ENCODE measurements around the gene KCNK3.
"Not testable (repeated sequence)": the region's sequence is repeated elsewhere in the genome, so short reads cannot be mapped to it uniquely, and the experiment has no call there.

The KCNK3 gene

DNA sequence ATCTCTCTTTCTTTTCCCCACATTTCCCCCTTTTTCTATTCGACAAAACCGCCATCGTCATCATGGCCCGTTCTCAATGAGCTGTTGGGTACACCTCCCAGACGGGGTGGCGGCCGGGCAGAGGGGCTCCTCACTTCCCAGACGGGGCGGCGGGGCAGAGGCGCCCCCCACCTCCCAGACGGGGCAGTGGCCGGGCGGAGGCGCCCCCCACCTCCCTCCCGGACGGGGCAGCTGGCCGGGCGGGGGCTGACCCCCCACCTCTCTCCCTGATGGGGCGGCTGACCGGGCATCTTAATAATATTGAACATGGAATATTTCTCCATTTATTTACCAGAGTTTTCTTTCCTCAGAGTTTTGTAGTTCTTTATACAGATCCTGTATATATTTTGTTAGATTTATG is 27.2 kb upstream of the KCNK3 start:
- DNase-seq (ENCODE audit: low read depth in 2 of 2), result not testable (repeated sequence)

DNA sequence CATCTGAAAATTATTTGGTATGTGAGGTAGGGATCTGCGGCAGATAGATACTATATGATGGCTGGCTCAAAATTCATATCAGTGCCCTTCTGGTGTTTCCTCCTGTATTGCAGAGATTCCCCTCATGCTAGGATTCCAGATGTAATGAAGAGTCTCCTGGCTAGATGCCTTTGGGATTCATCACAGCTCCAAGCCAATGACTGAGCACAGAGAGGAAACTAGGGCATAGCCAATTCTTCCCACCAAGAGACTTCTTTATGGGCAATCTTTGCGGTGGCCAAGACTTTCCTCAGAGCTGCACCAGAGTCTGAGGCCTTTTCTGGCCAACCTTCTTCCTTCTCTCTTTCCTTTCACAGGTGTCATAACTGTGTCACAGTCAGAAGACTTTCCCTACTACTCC is 25.9 kb upstream of the KCNK3 start:
- no peak for DNase-seq (ENCODE audit: low read depth in 2 of 2)

DNA sequence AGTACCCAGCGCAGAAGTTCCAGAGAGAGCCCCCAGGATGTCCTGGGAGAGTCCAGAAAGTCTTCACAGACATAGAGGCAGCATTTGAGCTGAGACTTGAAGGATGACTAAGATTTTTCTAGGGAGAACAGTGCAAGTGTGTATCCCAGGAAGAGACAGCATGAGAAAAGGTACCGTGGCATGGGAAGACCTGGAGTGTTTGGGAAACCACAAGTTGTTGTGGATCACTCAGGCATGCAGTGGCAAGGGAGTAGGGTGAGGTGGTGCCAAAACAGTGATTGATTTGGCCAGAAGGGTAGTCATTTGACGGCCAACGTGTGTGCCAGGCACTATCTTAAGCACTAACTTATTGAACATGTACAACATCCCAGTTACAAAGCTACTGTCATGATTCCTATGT is 24.5 kb upstream of the KCNK3 start:
- DNase-seq (ENCODE audit: low read depth in 2 of 2), result no peak

DNA sequence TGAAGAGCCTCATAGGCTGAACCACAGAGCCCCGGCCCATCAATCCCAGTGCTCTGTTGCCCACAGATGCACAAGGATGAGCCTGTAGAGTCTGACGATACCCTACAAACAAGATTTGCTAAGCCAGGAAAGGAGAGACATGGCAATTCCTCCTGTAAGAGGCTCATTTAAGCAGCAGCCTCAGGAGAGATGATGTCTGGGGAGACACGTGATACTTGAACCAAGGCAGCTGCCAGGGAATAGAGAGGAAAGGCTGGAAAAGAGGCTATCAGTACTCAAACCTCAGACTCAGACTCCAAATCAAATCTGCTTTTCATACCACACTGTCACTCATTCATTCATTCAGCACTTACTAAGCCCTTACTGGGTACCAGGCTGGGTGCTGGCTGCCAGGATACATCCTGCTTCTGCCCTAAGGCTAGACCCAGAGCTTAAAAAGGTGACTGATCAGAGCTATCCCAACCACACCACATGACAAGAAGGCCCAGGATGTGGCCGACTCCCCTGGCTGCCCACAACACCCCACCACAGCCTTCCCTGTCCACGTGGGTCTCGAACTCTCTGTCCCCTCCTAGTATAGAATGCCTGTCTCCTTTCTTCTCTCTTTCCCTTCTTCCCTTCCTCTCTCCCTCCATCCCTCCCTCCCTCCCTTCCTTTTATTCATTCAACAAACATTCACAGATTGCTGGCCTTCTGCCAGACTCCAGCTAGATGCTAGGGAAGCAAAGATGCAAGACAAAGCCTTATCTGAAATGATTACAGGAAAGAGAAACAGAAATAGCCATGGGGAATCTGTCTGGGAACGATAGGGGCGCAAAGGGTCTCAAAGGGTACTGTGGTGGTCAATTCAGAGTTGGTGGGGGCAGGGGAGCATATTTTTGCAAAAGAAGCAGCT is 23.4 kb upstream of the KCNK3 start:
- DNase-seq (ENCODE audit: low read depth in 2 of 2), result no peak

DNA sequence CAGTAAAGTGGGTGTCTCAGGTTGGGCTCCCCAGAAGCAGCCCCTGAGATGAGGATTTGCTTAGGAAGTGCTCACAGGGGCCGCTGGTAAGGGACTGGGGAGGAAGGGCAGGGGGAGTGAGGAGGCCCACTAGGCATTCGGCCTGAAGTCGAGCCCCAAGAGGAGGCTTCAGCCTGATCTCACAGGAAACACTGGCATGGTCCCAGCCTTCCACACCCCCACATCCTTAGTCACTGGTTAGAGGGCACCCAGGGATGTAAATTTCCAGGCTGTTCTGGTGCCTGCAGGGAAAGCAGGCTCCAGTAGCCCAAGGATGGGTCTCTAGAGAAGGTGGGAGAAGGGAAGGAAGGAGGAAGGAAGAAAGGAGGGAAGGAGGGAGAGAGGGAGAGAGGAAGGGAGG is 22.4 kb upstream of the KCNK3 start:
- DNase-seq (ENCODE audit: low read depth in 2 of 2), result no peak

DNA sequence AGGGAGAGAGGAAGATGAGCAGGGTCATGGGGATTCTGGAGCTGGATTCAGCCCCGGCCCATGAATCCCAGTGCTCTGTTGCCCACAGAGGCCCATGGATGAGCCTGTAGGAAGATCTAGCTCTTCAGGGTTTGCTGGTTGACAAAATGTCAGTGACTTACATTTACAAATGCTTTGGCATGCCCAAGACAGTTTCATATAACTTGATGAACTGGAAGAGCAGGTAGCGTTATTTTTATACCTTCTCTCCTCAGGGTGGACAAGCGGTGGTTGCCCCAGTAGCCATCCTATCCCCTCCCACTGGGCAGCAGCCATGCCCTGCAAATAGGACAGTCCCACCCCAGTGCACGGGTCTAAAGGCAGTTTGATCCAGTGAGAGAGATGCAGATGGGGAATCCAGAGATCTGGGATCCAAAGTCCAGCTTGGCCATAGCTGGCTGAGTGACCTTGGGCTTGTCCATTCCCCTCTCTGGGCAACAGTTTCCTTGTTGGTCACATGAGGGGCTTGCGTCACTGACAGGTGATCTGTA is 21.5 kb upstream of the KCNK3 start:
- no peak for DNase-seq (ENCODE audit: low read depth in 2 of 2)

DNA sequence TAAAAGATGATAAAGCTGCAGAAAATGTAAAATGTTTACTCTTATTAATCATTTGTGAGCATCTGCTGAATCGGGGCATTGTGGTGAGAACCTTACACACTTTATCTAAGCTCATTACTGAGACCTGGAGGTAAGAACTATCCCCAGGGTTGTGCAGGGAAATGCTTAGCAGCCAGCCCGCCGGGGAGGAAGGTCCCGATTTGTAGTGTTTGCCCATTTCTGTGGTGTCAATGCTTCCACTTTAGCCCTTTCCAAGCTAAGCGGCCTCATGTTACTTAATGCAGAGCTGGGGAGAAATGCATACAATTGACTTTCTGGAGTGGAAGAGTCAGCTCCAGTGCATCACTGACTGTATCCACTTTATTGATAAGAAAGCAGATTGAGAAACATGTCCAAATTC is 20.8 kb upstream of the KCNK3 start:
- DNase-seq (ENCODE audit: low read depth in 2 of 2), result no peak

DNA sequence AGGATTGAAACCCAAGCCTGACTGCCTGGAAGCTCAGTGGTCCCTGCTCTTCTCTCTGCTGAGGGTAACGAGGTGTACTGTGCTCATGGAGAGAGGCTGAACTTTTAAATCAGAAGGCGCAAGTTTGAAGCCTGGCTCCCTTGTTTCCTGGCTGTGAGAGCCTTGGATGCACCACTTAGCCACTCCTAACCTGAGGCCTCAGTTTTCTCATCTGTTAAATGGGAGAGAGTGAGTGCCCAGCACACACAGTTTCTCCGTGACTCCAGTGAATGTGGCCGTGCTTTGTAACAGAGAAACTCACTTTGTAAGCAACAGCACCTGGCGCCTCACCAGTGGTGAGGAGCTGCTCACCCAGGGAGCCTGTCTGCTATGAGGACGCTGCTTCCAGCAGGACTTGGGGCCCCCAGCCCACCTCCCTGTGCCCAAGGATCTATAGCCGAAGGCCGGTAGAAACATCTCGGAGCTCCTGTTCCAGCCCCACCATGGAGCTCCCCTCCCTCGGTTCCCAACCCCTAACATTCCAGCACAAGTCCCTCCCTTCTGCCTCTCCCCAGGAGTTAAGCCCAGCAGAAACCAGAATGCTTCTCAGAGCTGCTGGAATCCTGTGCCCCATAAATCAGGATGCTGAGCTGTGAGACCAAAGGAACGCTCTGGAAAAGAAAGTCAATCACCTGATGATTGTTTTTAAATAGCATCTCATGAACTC is 20.3 kb upstream of the KCNK3 start:
- no peak for DNase-seq (ENCODE audit: low read depth in 2 of 2)

DNA sequence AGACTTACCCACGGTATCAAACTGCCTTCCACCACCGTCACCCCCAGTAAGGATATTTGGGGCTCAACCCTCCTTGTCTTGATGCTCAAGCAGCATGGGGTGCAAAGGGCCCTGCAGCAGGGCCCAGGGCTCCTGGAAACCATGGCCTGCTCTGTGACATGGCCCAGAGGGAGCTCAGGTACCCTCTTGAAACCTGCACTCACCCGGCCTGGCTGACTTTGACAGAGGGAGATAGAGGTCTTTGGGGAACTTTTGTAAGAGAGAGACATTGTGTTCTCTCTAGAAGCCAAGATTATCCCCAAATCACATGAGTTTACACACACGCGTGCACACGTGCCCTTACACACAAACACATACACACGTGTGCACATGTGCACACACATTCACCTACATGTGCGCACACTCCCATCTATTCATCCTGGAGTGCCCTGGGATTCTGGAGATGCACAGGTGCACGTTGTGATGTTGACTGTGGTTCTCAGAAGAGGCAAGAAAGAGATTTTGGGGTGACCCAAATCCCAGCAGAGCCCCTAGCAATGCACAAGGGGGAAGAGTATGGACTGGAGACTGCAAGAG is 19.6 kb upstream of the KCNK3 start:
- no peak for DNase-seq (ENCODE audit: low read depth in 2 of 2)

DNA sequence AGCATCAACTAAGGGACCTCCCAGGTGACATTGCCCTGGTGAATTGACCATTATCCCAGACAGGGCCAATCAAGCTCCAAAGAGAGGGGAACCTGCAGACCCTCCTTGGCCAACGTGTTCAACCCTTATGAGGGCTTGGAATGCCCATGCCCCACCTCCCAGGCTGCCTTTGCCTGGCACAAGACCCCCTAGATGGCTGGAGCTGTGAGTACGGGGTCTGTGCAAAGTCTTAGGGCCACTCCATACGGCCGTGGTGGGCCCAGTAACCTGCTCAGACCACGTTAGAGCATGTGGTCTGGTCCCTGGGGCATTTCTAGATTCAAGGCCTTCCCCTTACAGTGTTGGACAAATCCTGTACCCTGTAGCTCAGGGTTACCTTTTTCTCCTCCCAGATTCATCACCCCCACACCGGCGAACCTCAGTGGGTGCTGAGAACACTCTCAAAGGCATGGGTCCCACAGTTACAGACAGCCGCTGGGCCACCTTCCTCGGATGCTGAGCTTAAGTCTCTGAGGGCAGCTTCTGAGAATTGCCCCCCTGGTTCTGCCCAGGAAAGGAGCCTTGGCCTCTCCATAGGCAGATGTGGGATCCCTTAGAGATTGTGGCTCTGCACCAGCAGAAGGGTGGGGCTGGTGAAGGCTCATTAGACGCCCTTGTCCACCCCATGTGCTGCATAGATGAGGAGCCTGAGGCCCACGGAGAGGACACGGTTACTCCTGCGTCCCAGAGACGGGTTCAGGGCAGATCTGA is 18.3 kb upstream of the KCNK3 start:
- DNase-seq (ENCODE audit: low read depth in 2 of 2), result no peak

DNA sequence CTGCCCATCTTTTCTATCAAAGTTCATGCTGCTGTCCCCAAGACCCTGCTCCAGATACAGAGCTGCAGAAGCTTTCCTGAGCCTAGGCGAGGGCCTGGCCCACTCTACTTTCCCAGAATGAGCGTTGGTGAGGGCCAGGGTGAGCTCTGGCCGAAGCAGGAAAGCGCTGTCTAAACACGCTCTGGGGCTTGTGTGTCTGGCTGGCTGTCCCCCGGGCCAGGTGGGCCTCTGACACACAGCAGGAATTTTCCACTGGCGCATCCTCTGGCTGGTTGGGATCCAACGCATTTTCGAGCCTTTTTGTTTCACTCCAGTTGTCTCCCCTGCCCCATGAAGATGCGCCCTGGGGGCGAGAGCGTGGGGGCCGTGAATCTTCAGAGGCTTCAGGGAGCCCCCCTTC is 17.8 kb upstream of the KCNK3 start:
- DNase-seq (ENCODE audit: low read depth in 2 of 2), result no peak

DNA sequence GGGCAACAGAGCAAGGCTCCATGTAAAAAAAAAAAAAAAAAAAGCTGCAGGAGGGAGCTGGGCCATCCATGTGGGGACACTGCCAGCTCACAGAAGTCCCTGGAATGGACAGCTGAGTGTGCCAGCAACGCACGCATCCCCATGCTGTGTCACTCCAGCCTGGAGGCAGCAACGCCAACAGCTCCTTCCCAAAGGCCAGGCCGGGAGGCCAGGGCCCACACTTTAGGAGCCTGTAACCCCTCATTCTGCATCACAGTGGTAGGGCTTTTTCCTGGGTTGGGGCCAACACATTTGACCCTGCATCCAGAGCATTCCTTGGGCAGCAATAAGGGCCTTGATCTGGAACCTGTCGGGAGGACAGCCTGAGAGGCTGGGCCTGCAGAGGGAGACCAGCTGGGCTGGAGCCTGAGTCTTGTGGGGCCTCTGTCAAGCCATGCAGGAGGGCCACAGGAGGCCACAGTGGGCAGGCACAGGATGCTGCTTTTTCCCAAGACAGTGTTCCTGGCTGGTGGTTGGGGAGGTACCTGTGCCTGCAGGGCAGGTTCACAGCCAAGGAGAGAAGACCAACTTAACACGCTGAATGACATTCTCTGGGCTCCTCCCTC is 16.8 kb upstream of the KCNK3 start:
- DNase-seq (ENCODE audit: low read depth in 2 of 2), result no peak

DNA sequence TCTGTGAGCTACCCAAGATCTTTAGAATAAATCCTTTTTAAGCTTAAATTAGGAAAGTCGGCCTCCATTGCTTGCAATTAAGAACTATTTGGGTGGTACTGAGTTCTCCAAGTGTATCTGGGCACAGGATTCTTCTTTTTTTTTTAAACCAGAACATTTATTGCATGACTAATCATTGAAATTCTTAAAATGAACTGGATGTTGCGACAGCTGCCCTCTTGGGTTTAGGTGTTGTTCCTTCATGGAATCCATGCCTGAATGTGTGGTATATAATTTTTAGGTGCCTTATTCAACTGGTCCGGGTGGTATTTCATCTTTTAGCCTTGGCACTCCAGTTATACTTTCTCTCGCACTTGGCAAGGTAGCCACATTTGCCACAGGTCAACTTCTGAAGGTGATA is 14.5 kb upstream of the KCNK3 start:
- no peak for DNase-seq (ENCODE audit: low read depth in 2 of 2)

DNA sequence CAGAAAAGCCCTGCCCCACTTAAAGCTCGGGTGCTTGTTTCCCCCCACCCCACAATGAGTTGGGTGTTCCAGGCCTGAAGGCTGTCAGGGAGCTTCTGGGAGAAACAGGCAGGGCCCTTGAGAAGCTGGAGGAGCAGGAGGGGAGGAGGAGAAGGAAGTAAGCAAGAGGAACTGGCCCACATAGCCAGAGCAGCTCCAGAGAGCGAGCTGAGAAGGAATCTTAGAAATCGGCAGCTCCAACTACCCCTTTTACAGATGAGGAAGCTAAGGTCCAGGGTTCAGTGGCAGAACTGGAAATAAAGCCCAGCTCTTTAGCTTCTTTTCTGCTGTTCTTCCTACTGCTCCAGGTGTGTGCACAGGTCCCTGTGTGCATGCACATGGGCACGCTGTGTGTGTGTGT is 12.7 kb upstream of the KCNK3 start:
- DNase-seq (ENCODE audit: low read depth in 2 of 2), result no peak

DNA sequence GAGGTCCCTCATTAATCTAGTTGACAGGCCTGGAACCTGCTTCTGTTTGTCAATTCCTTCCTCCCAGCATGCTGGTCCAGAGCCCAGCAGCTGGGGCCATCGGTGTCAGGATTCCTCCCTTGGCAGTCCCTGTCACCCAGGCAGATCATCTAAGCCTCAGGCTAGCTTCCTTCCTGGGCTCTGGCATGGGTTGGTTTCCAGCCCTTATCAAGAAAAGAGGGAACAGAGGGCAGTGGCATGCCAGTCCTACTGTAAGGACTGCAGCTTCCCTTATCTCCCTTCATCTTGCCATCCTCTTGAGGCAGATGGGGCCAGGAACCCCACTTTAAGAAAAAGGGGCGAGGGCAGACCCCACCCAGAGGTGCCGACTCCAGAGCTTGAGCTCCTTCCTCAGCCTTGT is 10.9 kb upstream of the KCNK3 start:
- DNase-seq (ENCODE audit: low read depth in 2 of 2), result no peak

DNA sequence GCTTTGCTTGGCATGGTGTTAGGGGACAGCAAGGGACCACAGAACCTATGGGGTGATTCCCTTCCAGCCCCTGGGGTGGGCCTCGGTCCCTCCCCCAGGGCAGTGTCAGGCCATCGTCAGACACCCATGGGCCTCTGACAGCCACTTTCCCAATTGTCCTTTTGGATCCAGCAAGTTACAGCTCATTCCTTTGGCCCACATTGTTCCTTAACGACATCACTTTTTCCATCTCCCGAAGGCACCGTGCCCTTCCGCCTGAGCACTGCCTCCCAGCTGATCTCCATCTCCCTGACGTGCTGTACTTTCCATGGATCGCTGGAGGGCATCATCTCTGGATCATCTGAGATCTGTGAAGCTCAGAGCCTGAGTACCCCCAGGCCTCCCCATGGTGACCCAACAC is 10.4 kb upstream of the KCNK3 start:
- DNase-seq (ENCODE audit: low read depth in 2 of 2), result no peak

DNA sequence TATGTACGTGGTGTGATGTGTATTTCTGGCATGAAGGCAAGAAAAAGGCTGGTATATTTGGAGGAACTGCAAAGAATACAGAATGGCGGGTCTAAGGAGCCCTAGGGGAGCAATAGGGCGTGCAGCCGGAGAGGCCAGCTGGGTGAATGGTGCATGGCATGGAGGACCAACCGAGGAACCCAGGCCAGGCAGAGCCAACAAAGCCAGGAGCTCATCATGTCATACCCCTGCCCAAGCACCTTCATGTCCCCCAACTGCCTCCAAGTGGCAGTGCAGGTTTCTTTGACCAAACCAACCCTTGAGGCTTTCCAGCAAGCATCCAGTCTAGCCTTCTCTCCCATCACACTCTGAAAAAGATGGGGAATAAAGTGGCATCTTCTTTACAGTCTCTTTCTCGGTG is 8.9 kb upstream of the KCNK3 start:
- DNase-seq (ENCODE audit: low read depth in 2 of 2), result no peak

DNA sequence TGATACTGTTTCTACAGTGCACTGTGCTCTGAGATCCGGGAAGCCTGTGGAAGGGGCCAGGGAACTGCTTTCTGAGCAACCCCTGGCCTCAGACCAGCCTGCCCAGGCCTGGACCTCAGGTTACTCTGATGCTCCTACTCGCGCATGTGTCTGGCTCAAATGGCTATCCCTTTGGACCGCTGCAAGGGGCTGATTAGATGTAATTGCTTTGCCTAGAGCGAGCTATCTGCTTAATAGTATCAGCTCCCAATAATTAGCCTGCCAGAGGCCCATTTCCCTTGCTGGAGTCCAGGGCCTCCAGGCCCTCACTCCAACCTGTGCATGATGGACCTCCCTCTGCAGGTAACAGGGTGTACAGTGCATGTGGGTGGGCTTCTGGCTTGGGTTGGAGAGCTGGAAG is 7.2 kb upstream of the KCNK3 start:
- no peak for DNase-seq (ENCODE audit: low read depth in 2 of 2)

DNA sequence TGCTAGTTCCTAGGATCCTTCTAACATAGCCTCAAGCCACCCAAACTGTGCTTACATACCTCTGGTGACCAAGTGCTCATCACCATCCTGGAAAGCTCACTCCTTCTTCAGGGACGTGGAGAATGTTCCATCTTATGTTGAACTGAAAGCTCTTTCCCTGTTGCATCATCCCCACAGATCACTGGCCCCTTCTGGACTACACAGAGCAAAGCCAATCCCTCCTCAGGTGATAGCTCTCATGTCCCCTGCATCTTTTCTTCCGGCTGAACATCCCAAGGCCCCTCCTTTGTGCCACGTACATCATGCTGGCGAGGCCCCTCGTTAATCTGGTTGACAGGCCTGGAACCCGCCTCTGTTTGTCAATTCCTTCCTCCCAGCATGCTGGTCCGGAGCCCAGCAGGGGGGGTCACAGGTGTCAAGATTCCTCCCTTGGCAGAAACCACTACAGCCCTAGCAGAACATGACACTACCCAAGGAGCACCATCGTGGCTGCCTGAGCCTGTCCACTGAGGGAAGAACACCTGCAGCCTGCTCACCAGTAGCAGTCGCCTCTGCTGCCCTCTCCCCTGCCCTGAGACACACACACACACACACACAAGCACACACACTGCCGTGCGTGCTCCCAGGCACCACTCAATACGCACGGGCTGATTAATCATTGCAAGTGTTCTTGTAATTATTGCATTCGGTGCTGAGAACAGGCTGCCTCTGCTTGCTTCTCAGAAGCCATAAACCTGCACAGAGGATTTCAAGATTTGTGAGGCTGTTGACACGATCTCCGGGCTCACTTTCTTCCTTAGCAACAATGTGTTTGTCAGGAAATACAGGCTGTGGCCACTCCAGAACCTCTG is 6.3 kb upstream of the KCNK3 start:
- no peak for DNase-seq (ENCODE audit: low read depth in 2 of 2)

DNA sequence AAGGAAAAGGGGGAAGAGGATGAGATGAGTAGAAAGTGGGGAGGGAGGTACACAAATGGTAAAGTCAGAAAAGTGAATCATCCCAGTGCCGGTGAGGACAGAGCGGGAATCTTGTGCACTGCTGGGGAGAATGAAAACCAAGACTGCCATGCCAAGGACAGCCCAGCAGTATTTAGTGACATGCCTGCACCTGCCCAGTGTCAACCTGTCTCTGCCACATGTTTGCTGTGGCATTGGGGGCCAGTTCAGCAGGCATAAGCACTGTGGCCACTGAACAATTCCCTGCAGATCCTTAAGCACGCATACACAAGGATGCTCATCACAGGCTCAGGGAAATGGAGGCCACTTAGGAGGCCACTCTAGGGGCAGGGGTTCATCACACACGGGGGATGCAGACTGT is 5.2 kb upstream of the KCNK3 start:
- no peak for DNase-seq (ENCODE audit: low read depth in 2 of 2)

DNA sequence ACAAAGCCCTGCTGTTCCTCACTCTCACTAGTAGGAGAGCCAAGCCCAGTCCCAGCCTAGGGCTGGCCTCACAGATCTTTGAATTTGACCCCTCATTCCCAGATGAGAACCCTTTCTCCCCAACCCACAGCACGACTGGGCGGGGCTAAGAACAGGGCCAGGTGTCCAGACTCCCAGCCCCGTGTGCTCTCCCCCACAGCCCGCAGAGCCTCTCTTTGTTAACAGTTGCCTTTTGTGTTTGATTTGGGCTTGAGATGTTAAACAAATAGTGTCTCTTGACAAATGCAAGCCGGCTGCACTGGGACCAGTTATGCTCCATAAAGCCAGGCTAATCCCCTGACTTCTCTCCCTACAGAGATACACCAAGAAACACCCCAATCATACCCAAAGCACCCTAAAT is 4.7 kb upstream of the KCNK3 start:
- no peak for DNase-seq (ENCODE audit: low read depth in 2 of 2)

Measured in stimulated activated CD8-positive, alpha-beta memory T cell treated with anti-CD3 and anti-CD28 coated beads, Interleukin-7, amount 100 ng/mL, for 1 hour (primary cell).